AG04449 (cell line): ENCODE data around the gene STK32C.

Source experiments
- CTCF ChIA-PET: fragments of 350-600 bp; formaldehyde crosslinking; extraction: SDS; loops from one replicate; lab custom pipeline; 2021; ENCODE audit warnings: antibody characterized with exemption; lab: Yijun Ruan, JAX
- POLR2A ChIA-PET: fragments of 400-600, 350-600 bp; formaldehyde crosslinking; extraction: SDS; loops from one replicate; lab custom pipeline; 2020; ENCODE audit warnings: antibody characterized with exemption, inconsistent platforms; lab: Yijun Ruan, JAX
- DNase-seq: peaks from one replicate; pipeline ENCODE4 v3.0.0-alpha.2; 2010; ENCODE audit warnings: low read depth, low spot score
- H3K4me3 ChIP-seq: 2 replicates; pipeline ENCODE4 v1.5.1; 2011; ENCODE audit warnings: low read depth, mild to moderate bottlenecking, control low read depth, low read length
- CTCF ChIP-seq: IDR thresholded peaks from one replicate; pipeline ENCODE4 v1.5.1; 2011; ENCODE audit warnings: mild to moderate bottlenecking, moderate library complexity, low read length, control low read depth, inconsistent platforms; ENCODE audit not compliant: insufficient read depth; ENCODE audit errors: missing control alignments

The STK32C gene

GRCh38 chr10:132237396-132237795 lies 70.4 kb downstream of the STK32C start:
- no peak for DNase-seq
- no peak for TF ChIP-seq CTCF
- ChIA-PET POLR2A (no interaction called here), CTCF (no interaction called here)
- no peak overlapping the region for H3K4me3 ChIP-seq

- TF ChIP-seq CTCF: no peak
- DNase-seq: no peak
- POLR2A ChIA-PET: no interaction called here
- CTCF ChIA-PET: interaction anchor here (0.6 kb wide), 1 partner anchor 8 kb away, joined by 3 read pairs; no protein-coding TSS in a partner anchor
- no peak overlapping the region for H3K4me3 ChIP-seq
Observed at GRCh38 chr10:132236881-132237280, 70.9 kb downstream of the STK32C start.

GRCh38 chr10:132236161-132236560 lies 71.6 kb downstream of the STK32C start:
- H3K4me3 ChIP-seq: no peak overlapping the region
- no peak for TF ChIP-seq CTCF
- DNase-seq: no peak
- ChIA-PET CTCF (interaction anchor here (0.6 kb wide), 1 partner anchor 9 kb away, joined by 3 read pairs; no protein-coding TSS in a partner anchor), POLR2A (no interaction called here)

- TF ChIP-seq CTCF: no peak
- CTCF ChIA-PET: interaction anchor here (0.9 to 2.9 kb wide), 3 partner anchors 11 to 121 kb away, joined by 3 to 23 read pairs (median 3); no protein-coding TSS in a partner anchor
Observed at GRCh38 chr10:132234860-132235259, 72.9 kb downstream of the STK32C start.

GRCh38 chr10:132233501-132234085 lies 74.2 kb downstream of the STK32C start:
- DNase-seq: no peak
- no peak overlapping the region for H3K4me3 ChIP-seq
- no peak for TF ChIP-seq CTCF
- ChIA-PET POLR2A (no interaction called here), CTCF (interaction anchor here (1.0 to 2.9 kb wide), 4 partner anchors 10 to 119 kb away, joined by 3 to 23 read pairs (median 3); no protein-coding TSS in a partner anchor)

More at GRCh38 chr10:132234860-132235259, 72.9 kb downstream of the STK32C start:
- H3K4me3 ChIP-seq: no peak overlapping the region
- POLR2A ChIA-PET: no interaction called here
- DNase-seq: no peak

- DNase-seq: no peak
- H3K4me3 ChIP-seq: no peak overlapping the region
- TF ChIP-seq CTCF: no peak
- ChIA-PET CTCF (interaction anchor here (1.2 to 2.9 kb wide), 2 partner anchors 9 to 120 kb away, joined by 3 to 23 read pairs; no protein-coding TSS in a partner anchor), POLR2A (no interaction called here)
Observed at GRCh38 chr10:132232981-132233380, 74.8 kb downstream of the STK32C start.
